HEK293T (cell line): ENCODE measurements around the gene USP15.

Experiments
- ARNT ChIP-seq: fragments of 450-650 bp; IDR thresholded peaks from 2 replicates; pipeline ENCODE4 v1.6.1; 2017; ENCODE audit warnings: mild to moderate bottlenecking
- BHLHE40 ChIP-seq: fragments of 450-650 bp; IDR thresholded peaks from 2 replicates; pipeline ENCODE4 v1.6.1; 2016; ENCODE audit warnings: mild to moderate bottlenecking, moderate library complexity, borderline replicate concordance
- CTBP1 ChIP-seq: fragments of 450-650 bp; IDR thresholded peaks from 2 replicates; pipeline ENCODE4 v1.6.1; 2016; ENCODE audit warnings: borderline replicate concordance
- ELF4 ChIP-seq: fragments of 450-650 bp; IDR thresholded peaks from 2 replicates; pipeline ENCODE4 v1.6.1; 2017; ENCODE audit warnings: antibody characterized with exemption
- FOXK2 ChIP-seq: fragments of 450-650 bp; IDR thresholded peaks from 2 replicates; pipeline ENCODE4 v1.6.1; 2016; ENCODE audit warnings: mild to moderate bottlenecking
- FOXM1 ChIP-seq: fragments of 450-650 bp; IDR thresholded peaks from 2 replicates; pipeline ENCODE4 v1.6.1; 2017; ENCODE audit warnings: mild to moderate bottlenecking, borderline replicate concordance
- HDGF ChIP-seq: fragments of 450-650 bp; IDR thresholded peaks from 2 replicates; pipeline ENCODE4 v1.6.1; 2017; ENCODE audit warnings: antibody characterized with exemption, borderline replicate concordance
- L3MBTL2 ChIP-seq: fragments of 450-650 bp; conservative IDR thresholded peaks from 2 replicates; pipeline ENCODE4 v1.6.1; 2016; ENCODE audit warnings: mild to moderate bottlenecking
- LEF1 ChIP-seq: fragments of 450-650 bp; IDR thresholded peaks from 2 replicates; pipeline ENCODE4 v1.6.1; 2017; ENCODE audit warnings: mild to moderate bottlenecking, borderline replicate concordance
- NFRKB ChIP-seq: fragments of 450-650 bp; IDR thresholded peaks from 2 replicates; pipeline ENCODE4 v1.6.1; 2016; ENCODE audit warnings: mild to moderate bottlenecking, moderate library complexity
- SP1 ChIP-seq: fragments of 450-650 bp; IDR thresholded peaks from 2 replicates; pipeline ENCODE4 v1.6.1; 2017
- SUZ12 ChIP-seq: fragments of 450-650 bp; IDR thresholded peaks from 2 replicates; pipeline ENCODE4 v1.6.1; 2016; ENCODE audit warnings: mild to moderate bottlenecking
- TARDBP ChIP-seq: fragments of 450-650 bp; IDR thresholded peaks from 2 replicates; pipeline ENCODE4 v1.6.1; 2016
- ZNF384 ChIP-seq: fragments of 450-650 bp; IDR thresholded peaks from 2 replicates; pipeline ENCODE4 v1.6.1; 2016

DNA sequence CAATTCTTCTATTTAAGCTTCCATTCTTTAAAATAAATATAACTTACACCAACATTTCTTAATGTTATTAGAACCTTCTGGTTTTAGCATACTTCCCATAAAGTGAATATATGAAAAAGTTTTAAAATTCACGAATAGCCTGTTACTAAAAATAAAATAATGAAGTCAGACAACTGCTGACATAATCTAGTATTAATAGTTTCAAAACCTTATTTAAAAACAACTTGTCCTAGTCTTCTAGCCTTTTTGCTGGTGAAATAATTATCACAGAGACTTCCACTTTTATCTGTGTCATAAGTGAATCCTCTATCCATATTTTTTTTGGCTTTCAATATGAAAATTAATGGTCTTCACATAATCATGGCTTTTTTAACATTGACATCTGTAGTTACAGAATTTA lies 112.6 kb downstream of the USP15 start:
- TF ChIP-seq L3MBTL2 (no peak), SUZ12 (no peak), ZNF384 (no peak), FOXM1 (no peak), SP1 (no peak), HDGF (no peak), ARNT (no peak), CTBP1 (no peak), BHLHE40 (no peak), ELF4 (no peak), LEF1 (no peak), TARDBP (no peak), FOXK2 (no peak), NFRKB (no peak)
